ENCODE data around the gene TEX9. TPM values are rescaled to one million over a fixed set of nuclear protein-coding genes. Genes with fewer than 3 reads are reported as not detected.

Gene TEX9
- total RNA-seq, 4 donors from 2014 or later, result 4.3 to 18.0 (median 7.9) TPM

GRCh38 chr15:56349554-56349953, 15.7 kb upstream of the TEX9 start:
- TF ChIP-seq POLR2A (IDR thresholded peaks at IDR 0.05), result no peak
- TF ChIP-seq, protein P1, sequence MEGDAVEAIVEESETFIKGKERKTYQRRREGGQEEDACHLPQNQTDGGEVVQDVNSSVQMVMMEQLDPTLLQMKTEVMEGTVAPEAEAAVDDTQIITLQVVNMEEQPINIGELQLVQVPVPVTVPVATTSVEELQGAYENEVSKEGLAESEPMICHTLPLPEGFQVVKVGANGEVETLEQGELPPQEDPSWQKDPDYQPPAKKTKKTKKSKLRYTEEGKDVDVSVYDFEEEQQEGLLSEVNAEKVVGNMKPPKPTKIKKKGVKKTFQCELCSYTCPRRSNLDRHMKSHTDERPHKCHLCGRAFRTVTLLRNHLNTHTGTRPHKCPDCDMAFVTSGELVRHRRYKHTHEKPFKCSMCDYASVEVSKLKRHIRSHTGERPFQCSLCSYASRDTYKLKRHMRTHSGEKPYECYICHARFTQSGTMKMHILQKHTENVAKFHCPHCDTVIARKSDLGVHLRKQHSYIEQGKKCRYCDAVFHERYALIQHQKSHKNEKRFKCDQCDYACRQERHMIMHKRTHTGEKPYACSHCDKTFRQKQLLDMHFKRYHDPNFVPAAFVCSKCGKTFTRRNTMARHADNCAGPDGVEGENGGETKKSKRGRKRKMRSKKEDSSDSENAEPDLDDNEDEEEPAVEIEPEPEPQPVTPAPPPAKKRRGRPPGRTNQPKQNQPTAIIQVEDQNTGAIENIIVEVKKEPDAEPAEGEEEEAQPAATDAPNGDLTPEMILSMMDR (IDR thresholded peaks at IDR 0.05), result no peak
- no peak for DNase-seq
- no peaks in the 10 kb centered on the region for H3K4me1 ChIP-seq
- no peaks in the 10 kb centered on the region for H3K36me3 ChIP-seq
- H3K27me3 ChIP-seq, result no peaks in the 10 kb centered on the region
- H3K9me3 ChIP-seq, result no peaks in the 10 kb centered on the region
- no peak overlapping the region for H3K4me3 ChIP-seq
- H3K27ac ChIP-seq, result no peak overlapping the region
- intact Hi-C loops (cut with DNase I), result no loop called here
- 87% methylated on average over 6 of the region's 6 CpGs for whole genome bisulfite sequencing, 2 donors

DNA sequence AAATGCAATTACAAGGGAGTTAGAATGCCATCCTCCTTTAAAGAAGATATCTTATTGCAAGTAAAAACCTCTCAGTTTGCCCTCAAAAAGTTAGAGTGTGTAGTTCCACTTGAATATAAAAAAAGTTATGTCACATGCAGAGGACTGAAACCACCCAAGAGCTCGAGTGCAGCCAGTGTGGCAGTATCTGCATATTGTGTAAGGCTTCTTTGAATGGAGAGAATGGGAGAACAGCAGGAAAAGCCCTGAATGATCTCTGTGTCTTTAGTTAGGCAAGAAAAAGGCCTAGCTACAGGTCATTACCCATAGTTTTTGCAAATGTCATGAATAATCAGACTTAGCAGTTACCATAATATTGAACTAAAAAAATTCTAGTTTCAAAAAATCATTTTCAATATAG, 13.9 kb upstream of the TEX9 start:
- WGBS, 2 donors, result 24 to 37% methylated on average over 1 of the region's 1 CpG
- H3K4me3 ChIP-seq, result no peak overlapping the region
- no peaks in the 10 kb centered on the region for H3K36me3 ChIP-seq
- no peak for DNase-seq
- H3K27me3 ChIP-seq, result no peaks in the 10 kb centered on the region
- H3K9me3 ChIP-seq, result no peaks in the 10 kb centered on the region
- no peak for TF ChIP-seq POLR2A (IDR thresholded peaks at IDR 0.05)
- TF ChIP-seq, protein P1 (IDR thresholded peaks at IDR 0.05), result no peak
- H3K27ac ChIP-seq, result no peak overlapping the region
- intact Hi-C loops (cut with DNase I), result no loop called here
- no peaks in the 10 kb centered on the region for H3K4me1 ChIP-seq

- WGBS, 2 donors, result 90 to 93% methylated on average over 12 of the region's 12 CpGs
- intact Hi-C loops (cut with DNase I), result no loop called here
- Histone ChIP-seq H3K36me3 (no peaks in the 10 kb centered on the region), H3K27ac (no peak overlapping the region), H3K4me1 (no peaks in the 10 kb centered on the region), H3K9me3 (no peaks in the 10 kb centered on the region), H3K4me3 (no peak overlapping the region), H3K27me3 (no peaks in the 10 kb centered on the region)
- no peak for TF ChIP-seq POLR2A (IDR thresholded peaks at IDR 0.05)
- TF ChIP-seq, protein P1 (IDR thresholded peaks at IDR 0.05), result no peak
- no peak for DNase-seq
Observed at GRCh38 chr15:56351957-56352506, 13.2 kb upstream of the TEX9 start.

- no peaks in the 10 kb centered on the region for H3K4me1 ChIP-seq
- intact Hi-C loops (cut with DNase I), result no loop called here
- WGBS, 2 donors, result 37 to 57% methylated on average over 1 of the region's 1 CpG
- no peaks in the 10 kb centered on the region for H3K9me3 ChIP-seq
- no peak overlapping the region for H3K27ac ChIP-seq
- no peaks in the 10 kb centered on the region for H3K27me3 ChIP-seq
- no peaks in the 10 kb centered on the region for H3K36me3 ChIP-seq
- no peak for DNase-seq
- no peak for TF ChIP-seq POLR2A (IDR thresholded peaks at IDR 0.05)
- TF ChIP-seq, protein P1 (IDR thresholded peaks at IDR 0.05), result no peak
- no peak overlapping the region for H3K4me3 ChIP-seq
Observed at GRCh38 chr15:56353119-56353518, 12.1 kb upstream of the TEX9 start.

DNA sequence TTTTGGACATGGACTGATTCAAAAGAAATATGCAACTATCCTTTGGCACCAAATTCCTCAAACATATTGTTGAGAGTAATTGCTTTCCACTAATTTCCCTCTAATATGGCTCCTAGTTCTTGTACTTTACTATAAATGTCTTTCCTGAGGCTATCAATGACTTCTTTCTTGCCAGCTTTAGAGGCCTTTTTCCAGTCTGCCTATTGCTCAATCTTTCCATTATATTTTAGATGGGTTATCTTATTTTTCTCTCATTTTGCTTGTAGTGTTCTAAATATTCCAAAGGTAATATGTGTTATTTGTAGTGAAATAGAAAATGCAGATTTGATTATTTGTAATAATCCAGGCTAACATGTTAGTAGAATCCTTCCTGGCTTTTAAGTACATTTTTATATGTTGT, 11.5 kb upstream of the TEX9 start:
- Histone ChIP-seq H3K27me3 (no peaks in the 10 kb centered on the region), H3K36me3 (no peaks in the 10 kb centered on the region), H3K4me3 (no peak overlapping the region), H3K9me3 (no peaks in the 10 kb centered on the region), H3K27ac (no peak overlapping the region), H3K4me1 (no peaks in the 10 kb centered on the region)
- DNase-seq, result no peak
- TF ChIP-seq, protein P1 (IDR thresholded peaks at IDR 0.05), result no peak
- no peak for TF ChIP-seq POLR2A (IDR thresholded peaks at IDR 0.05)
- intact Hi-C loops (cut with DNase I), result no loop called here

Measured in esophagus squamous epithelium (tissue), 5 donors.